Tibial artery (tissue), 4 donors: ENCODE measurements around the gene CHRD.
A peak's percentile ranks its signal among the peaks of the same experiment; 100 is the strongest.

Experiments
- DNase-seq, 2 donors: peaks; one replicate each; pipeline ENCODE4 v3.0.0-alpha.2; 2019
- H3K27ac ChIP-seq, 2 donors: fragments of 200-600 bp; sonication (generic) in 1 of 2; 1 replicate in 1 of 2; 2 replicates in 1 of 2; pipeline ENCODE4 v1.5.1; 2018 to 2019; ENCODE audit warnings: mild to moderate bottlenecking in 1 of 2
- H3K27me3 ChIP-seq, 2 donors: fragments of 200-600 bp; sonication (generic) in 1 of 2; one replicate each; pipeline versions ENCODE4 v1.5.1 to v1.6.0; 2016 to 2019
- H3K36me3 ChIP-seq, 3 donors: fragments of 200-600 bp; sonication (generic) in 2 of 3; one replicate each; pipeline ENCODE4 v1.5.1; 2016 to 2019; ENCODE audit warnings: mild to moderate bottlenecking in 2 of 3
- H3K4me1 ChIP-seq, 4 donors: fragments of 200-600 bp; sonication (generic) in 2 of 4; 1 replicate in 3 of 4; 2 replicates in 1 of 4; pipeline ENCODE4 v1.5.1; 2016 to 2019
- H3K4me3 ChIP-seq, 2 donors: fragments of 200-600 bp; sonication (generic) in 1 of 2; 1 replicate in 1 of 2; 2 replicates in 1 of 2; pipeline ENCODE4 v1.5.1; 2018 to 2019; ENCODE audit warnings: mild to moderate bottlenecking in 2 of 2
- H3K9me3 ChIP-seq, 3 donors: fragments of 200-600 bp; sonication (generic) in 1 of 3; one replicate each; pipeline ENCODE4 v1.5.1; 2016 to 2019
- intact Hi-C: fragments of 100-400 bp; cut with DNase I; formaldehyde crosslinking; loops from one replicate; pipeline ENCODE4 v1.15.0; 2023; ENCODE audit warnings: low total_unique reads
- TF ChIP-seq, protein P1 (sequence below), 2 experiments: fragments of 200-600 bp in 1 of 2; fragments of 450-650 bp in 1 of 2; IDR thresholded peaks; one replicate each; pipeline ENCODE4 v1.5.1; 2017 to 2019; ENCODE audit warnings: antibody characterized with exemption in 2 of 2, mild to moderate bottlenecking in 1 of 2, moderate library complexity in 1 of 2

The CHRD gene

DNA sequence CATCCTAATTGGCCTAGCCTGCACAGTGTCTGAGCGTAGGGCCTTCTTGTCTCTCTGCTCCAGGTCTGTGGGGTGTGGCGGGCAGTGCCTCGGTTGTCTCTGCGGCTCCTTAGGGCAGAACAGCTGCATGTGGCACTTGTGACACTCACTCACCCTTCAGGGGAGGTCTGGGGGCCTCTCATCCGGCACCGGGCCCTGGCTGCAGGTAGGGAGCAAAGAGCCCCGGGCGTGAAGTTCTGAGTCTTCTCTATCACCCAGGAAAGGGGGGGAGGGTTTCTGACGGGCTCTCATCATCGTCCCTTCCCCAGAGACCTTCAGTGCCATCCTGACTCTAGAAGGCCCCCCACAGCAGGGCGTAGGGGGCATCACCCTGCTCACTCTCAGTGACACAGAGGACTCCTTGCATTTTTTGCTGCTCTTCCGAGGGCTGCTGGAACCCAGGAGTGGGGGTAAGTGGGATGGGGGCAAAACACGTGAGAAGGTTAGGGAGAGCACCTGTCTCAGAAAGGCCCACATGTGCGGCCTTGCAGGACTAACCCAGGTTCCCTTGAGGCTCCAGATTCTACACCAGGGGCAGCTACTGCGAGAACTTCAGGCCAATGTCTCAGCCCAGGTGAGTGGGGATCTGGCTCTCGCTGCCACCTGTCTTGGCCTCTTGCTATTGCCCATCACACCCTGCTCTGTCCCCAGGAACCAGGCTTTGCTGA is 2.6 kb downstream of the CHRD start:
- H3K4me1 ChIP-seq = peaks cover 0 to 21% (median 16%) of the 10 kb centered on the region in 4 donors
- H3K4me3 ChIP-seq = no peak overlapping the region
- DNase-seq = peak in 1 of 2 donors; percentile 38
- H3K36me3 ChIP-seq = peaks cover 0 to 16% (median 9%) of the 10 kb centered on the region in 3 donors
- H3K27me3 ChIP-seq = peaks cover 0 to 3% of the 10 kb centered on the region in 2 donors
- H3K9me3 ChIP-seq = no peaks in the 10 kb centered on the region
- TF ChIP-seq, protein P1, sequence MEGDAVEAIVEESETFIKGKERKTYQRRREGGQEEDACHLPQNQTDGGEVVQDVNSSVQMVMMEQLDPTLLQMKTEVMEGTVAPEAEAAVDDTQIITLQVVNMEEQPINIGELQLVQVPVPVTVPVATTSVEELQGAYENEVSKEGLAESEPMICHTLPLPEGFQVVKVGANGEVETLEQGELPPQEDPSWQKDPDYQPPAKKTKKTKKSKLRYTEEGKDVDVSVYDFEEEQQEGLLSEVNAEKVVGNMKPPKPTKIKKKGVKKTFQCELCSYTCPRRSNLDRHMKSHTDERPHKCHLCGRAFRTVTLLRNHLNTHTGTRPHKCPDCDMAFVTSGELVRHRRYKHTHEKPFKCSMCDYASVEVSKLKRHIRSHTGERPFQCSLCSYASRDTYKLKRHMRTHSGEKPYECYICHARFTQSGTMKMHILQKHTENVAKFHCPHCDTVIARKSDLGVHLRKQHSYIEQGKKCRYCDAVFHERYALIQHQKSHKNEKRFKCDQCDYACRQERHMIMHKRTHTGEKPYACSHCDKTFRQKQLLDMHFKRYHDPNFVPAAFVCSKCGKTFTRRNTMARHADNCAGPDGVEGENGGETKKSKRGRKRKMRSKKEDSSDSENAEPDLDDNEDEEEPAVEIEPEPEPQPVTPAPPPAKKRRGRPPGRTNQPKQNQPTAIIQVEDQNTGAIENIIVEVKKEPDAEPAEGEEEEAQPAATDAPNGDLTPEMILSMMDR (IDR thresholded peaks at IDR 0.05) = no peak
- no peak overlapping the region for H3K27ac ChIP-seq
- intact Hi-C loops = no loop called here

DNA sequence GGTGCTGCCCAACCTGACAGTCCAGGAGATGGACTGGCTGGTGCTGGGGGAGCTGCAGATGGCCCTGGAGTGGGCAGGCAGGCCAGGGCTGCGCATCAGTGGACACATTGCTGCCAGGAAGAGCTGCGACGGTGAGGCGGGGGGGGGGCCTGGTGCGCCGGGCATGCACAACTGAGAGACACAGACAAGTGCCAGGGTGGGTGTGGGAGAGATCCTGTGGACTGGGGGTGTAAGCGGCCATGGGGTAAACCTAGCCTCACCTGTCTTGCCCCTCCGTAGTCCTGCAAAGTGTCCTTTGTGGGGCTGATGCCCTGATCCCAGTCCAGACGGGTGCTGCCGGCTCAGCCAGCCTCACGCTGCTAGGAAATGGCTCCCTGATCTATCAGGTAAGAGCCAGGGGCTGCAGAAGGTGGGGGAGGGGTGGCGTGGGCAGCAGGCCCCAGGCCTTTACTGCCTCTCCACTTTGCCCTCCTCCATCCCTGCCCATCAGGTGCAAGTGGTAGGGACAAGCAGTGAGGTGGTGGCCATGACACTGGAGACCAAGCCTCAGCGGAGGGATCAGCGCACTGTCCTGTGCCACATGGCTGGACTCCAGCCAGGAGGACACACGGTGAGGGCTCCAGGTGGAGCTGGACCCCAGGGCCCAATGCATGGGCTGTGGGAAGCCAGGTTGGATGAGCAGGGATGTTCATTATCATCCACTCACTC is 3.3 kb downstream of the CHRD start:
- peak in 1 of 2 donors; percentile 47 for DNase-seq
- no peaks in the 10 kb centered on the region for H3K9me3 ChIP-seq
- H3K27me3 ChIP-seq = peaks cover 0 to under 1% of the 10 kb centered on the region in 2 donors
- TF ChIP-seq, protein P1 (IDR thresholded peaks at IDR 0.05) = no peak
- no peak overlapping the region for H3K4me3 ChIP-seq
- H3K36me3 ChIP-seq = peaks cover 0 to 16% (median 14%) of the 10 kb centered on the region in 3 donors
- H3K4me1 ChIP-seq = peaks cover 0 to 21% (median 16%) of the 10 kb centered on the region in 4 donors
- intact Hi-C loops = no loop called here
- no peak overlapping the region for H3K27ac ChIP-seq

DNA sequence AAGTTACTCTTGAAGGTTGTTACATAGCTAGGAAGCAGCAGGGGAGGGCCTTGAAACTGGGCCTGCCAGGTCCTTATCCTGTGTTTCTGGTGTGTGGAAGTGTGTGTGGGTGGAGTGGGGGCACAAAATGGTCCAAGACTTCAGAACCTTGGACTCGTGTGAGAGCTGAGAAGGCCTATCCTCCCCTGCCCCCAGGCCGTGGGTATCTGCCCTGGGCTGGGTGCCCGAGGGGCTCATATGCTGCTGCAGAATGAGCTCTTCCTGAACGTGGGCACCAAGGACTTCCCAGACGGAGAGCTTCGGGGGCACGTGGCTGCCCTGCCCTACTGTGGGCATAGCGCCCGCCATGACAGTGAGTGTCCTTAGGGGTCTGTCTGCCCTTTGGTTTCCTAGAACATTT is 4.5 kb downstream of the CHRD start:
- Histone ChIP-seq H3K9me3 (no peaks in the 10 kb centered on the region), H3K27me3 (no peaks in the 10 kb centered on the region), H3K4me3 (no peak overlapping the region), H3K4me1 (peaks cover 0 to 20% (median 15%) of the 10 kb centered on the region in 4 donors), H3K36me3 (peaks cover 0 to 20% (median 20%) of the 10 kb centered on the region in 3 donors), H3K27ac (no peak overlapping the region)
- TF ChIP-seq, protein P1 (IDR thresholded peaks at IDR 0.05) = no peak
- intact Hi-C loops = no loop called here
- no peak for DNase-seq

DNA sequence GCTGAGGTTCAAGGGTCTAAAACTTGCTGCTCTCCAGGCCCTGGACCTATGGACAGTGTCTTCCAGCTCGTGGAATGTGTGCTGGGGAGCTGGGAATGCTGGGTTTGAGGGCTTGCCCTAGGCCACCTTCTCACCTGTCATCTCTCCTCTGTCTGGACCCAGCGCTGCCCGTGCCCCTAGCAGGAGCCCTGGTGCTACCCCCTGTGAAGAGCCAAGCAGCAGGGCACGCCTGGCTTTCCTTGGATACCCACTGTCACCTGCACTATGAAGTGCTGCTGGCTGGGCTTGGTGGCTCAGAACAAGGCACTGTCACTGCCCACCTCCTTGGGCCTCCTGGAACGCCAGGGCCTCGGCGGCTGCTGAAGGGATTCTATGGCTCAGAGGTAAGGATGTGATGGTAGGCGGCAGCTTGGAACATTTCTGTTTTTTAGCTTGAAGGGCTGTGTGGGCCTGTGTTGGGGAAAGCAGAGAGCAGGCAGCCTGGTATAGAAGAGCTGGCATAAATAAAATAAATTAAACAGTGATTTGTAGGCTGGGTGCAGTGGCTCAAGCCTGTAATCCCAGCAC is 5.1 kb downstream of the CHRD start:
- H3K9me3 ChIP-seq = no peaks in the 10 kb centered on the region
- H3K27me3 ChIP-seq = no peaks in the 10 kb centered on the region
- TF ChIP-seq, protein P1 (IDR thresholded peaks at IDR 0.05) = no peak
- H3K4me3 ChIP-seq = no peak overlapping the region
- intact Hi-C loops = no loop called here
- peaks cover 0 to 19% (median 13%) of the 10 kb centered on the region in 4 donors for H3K4me1 ChIP-seq
- H3K36me3 ChIP-seq = peaks cover 0 to 22% (median 20%) of the 10 kb centered on the region in 3 donors
- DNase-seq = no peak
- no peak overlapping the region for H3K27ac ChIP-seq

- intact Hi-C loops = no loop called here
- no peaks in the 10 kb centered on the region for H3K27me3 ChIP-seq
- no peak overlapping the region for H3K4me3 ChIP-seq
- H3K4me1 ChIP-seq = peaks cover 0 to 8% (median 4%) of the 10 kb centered on the region in 4 donors
- DNase-seq = no peak
- no peak overlapping the region for H3K27ac ChIP-seq
- H3K36me3 ChIP-seq = peaks cover 0 to 22% (median 20%) of the 10 kb centered on the region in 3 donors
- H3K9me3 ChIP-seq = no peaks in the 10 kb centered on the region
- TF ChIP-seq, protein P1 (IDR thresholded peaks at IDR 0.05) = no peak
Measured at GRCh38 chr3:184386047-184386806, 6.4 kb downstream of the CHRD start.
